Occipital lobe (tissue), 2 donors: Measurements from ENCODE around the gene KLF14. TPM values are rescaled to one million over a fixed set of nuclear protein-coding genes. Genes with fewer than 3 reads are reported as not detected.
"Not testable (repeated sequence)": the region's sequence is repeated elsewhere in the genome, so short reads cannot be mapped to it uniquely, and the experiment has no call there.

ENCODE experiments used
- DNase-seq: peaks from one replicate; lab custom pipeline; 2025; lab: John Stamatoyannopoulos, UW
- total RNA-seq: library from RNA; depleted of rRNA; stranded (reverse); fragments of >200 nt; gene quantifications from one replicate; pipeline ENCODE4 v1.2.3, GENCODE V29; 2014

The KLF14 gene
- total RNA-seq, 1 donor from 2014 or later = not detected

DNA sequence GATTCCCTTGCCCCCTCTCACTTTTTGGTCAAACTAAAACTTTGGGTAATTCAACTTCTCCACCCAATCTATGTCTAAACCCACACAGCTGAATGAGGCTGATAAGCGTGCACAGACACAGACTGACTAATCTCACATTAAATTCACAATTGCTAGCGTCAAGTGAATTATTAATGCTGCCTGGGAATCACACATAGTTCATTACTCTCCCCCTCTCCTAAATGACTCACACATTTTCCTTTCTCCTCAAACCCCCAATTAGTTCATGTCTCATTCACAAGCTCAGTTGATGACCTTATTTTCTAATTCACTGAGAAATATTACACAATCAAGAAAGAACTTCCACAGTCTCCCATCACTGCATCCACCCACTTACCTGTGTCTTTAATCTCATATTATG, 14.5 kb downstream of the KLF14 start:
- DNase-seq = no peak

DNA sequence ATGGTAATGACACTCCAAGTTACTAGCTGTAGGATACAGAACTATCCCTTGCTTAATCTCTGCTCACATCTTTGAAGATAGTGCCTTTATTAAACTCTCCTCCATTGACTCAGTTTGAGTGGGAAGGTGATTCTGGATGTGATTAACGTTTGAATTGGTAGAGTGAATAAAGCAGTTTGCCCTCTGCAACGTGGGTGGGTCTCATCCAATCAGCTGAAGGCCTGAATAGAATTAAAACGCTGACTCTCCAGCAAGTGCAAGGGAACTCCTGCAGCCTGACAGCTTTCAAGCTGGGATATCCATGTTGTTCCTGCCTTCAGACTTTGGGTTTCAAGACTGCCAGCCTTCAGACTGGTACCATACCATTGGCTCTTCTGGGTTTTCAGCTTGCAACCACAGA, 21.6 kb downstream of the KLF14 start:
- no peak for DNase-seq

DNA sequence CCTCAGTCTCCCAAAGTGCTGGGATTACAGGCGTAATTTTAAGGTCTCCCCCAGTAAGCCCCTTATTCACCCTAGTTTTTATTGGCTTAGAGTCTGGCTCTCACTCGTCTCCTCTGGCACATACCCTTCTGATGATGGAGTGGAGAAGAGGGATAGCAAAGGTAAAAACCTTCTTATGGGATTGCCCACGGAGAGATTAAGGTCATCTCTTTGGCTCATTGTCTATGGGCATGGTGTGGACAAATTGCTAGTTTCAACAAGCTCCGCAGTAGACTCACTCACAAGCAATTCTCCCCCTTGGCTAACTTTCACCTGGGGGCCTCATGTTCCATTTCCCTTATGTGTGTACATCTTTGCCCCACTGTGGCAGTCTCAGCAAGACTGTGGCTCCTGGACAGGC, 25.2 kb downstream of the KLF14 start:
- DNase-seq = no peak

DNA sequence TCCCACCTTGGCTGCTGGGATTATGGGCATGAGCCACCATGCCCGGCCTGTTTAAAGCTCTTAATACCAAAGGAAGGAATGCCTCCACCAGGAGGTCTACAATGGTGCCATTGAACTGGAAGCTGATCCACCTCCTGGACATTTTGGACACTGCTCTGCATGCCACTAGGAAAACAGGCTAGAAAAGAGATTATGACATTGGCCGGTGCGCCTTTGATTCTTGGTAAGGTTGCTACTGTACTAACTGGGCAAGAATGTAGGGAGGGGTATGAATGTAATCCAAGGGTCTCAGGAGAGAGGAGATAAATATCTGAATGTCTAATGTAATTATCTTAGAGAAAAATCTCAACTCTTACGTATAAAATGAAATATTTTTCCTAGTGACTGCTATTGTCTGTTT, 26.0 kb downstream of the KLF14 start:
- no peak for DNase-seq

DNA sequence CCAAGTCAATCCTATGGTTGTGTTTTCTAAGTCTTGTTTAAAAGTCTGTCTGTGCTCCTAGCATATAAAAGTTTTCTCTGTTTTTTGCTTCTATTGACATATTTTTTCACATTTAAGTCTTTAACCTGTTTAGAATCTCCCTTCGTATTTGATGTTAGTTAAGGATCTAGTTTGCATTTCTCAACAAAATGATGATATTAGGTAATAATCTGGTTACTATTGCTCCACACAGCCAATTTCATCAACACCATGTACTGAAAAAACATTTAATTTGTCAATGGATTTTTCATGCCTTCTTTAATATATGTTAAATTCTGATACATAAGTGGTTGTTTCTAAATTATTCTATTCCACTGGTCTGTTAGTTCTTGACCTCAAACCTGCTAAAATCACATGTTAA, 30.2 kb downstream of the KLF14 start:
- no peak for DNase-seq

DNA sequence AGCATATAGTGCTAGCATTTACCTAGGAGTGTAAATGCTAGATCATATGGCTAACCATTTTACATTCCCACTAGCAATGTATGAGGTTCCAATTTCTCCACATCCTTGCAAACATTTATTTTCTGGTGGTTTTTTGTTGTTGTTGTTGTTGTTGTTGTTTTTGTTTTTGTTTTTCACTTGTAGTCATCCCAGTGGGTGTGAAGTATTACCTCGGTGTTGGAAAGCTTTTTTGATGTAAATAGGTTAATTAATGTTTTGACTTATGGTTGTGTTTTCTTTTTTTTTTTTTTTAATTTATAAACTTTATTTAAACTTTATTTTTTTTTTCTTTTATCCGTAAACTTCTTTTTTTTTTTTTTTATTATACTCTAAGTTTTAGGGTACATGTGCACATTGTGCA, 32.4 kb downstream of the KLF14 start:
- no peak for DNase-seq

GRCh38 chr7:130700760-130701159, 33.2 kb downstream of the KLF14 start:
- DNase-seq = no peak

DNA sequence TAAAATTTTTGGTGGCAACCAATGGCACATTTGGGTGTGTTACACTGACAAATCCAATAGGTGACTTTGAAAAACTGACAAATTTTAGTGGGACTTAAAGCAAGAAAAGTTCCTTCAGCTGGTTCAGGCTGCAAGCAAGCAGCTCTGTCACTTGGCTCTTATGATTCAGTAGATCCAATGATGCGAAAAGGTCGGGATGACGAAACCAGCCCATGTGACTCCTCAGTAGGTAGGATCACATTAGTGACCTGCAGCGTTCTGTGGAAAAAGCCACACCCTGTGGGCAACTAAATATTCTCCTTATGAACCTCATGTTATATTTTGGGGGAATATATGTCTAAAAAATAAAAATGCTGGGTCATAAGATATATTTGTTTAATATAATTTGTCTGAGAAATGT, 34.3 kb downstream of the KLF14 start:
- DNase-seq = no peak

- no peak for DNase-seq
Observed at GRCh38 chr7:130697820-130698219, 36.2 kb downstream of the KLF14 start.

- DNase-seq = no peak
Observed at GRCh38 chr7:130695840-130696239, 38.2 kb downstream of the KLF14 start.

GRCh38 chr7:130692396-130692795, 41.6 kb downstream of the KLF14 start:
- DNase-seq = not testable (repeated sequence)

GRCh38 chr7:130689683-130690082, 44.3 kb downstream of the KLF14 start:
- no peak for DNase-seq

- DNase-seq = no peak
Observed at GRCh38 chr7:130683026-130683425, 51.0 kb downstream of the KLF14 start.

Other genes starting within 250 kb of the KLF14 start
- 85.8 TPM for gene MEST, start 242.1 kb downstream of the KLF14 start, total RNA-seq
- 60.8 TPM for gene COPG2, start 65.5 kb downstream of the KLF14 start, total RNA-seq
- gene TSGA13, start 47.7 kb downstream of the KLF14 start, total RNA-seq = 0.16 TPM